Measurements from ENCODE around the gene ASB4. TPM values are rescaled to one million over a fixed set of nuclear protein-coding genes. Genes with fewer than 3 reads are reported as not detected.
"Not testable (repeated sequence)": the region's sequence is repeated elsewhere in the genome, so short reads cannot be mapped to it uniquely, and the experiment has no call there.

ASB4 gene
- total RNA-seq, 2 donors from 2014 or later = not detected

DNA sequence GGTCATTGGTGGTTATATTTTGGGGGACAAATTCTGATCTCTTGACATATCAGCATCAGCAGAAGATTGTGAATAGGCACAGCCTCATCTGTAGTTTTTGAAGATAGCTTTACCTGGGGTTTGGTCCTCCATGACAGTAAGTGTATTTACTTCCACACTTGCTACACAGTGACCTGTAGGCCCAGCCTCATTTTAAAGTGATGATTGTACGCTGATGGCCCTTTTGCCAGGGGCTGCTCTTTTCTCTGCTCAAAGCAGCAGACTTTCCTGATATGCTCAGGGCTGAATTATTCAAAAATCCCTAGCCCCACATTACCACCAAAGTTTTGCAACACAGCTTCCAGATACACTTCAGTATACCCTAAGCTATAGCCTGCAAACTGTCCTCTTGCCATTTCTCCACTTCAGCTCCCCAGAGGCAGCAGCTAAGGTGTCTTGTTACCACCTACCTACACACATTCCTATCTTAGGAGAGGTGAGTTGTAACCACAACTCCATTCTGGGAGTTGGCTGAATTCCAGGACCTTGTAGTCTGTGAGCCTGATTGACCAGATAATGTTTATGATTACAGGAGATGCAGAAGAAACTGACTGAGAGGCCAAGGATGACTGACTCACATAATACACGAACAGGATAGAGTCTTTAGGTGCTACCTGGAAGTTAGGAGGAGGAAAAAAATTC lies 6.0 kb downstream of the ASB4 start:
- Mint-ChIP-seq H3K27me3 (peaks cover 0 to 5% of the 10 kb centered on the region in 2 donors), H3K4me1 (ENCODE audit: low read depth in 2 of 2) (no peaks in the 10 kb centered on the region), H3K27ac (no peak overlapping the region), H3K4me3 (no peak overlapping the region), H3K36me3 (no peaks in the 10 kb centered on the region), H3K9me3 (no peaks in the 10 kb centered on the region)
- no peak for ATAC-seq
- no peak for DNase-seq (ENCODE audit: low spot score)

DNA sequence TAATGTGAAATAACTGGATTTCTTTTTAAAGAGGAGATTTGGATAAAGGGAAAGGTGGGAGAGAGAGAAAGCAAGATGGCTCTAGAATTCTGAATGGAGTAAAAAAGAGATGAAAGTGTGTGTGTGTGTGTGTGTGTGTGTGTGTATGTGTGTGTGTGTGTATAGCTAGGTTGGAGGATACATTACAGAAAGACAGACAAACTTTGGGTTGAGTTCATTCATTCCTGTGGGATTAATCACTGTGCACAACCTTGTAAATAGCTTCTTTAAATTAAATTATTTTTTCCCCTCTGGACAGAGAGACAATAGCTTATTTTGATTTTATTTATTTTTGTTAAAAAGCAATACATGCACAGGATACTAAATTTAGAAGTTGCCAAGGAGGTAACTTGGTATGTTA lies 7.5 kb downstream of the ASB4 start:
- no peak for DNase-seq (ENCODE audit: low spot score)
- no peaks in the 10 kb centered on the region for H3K36me3 Mint-ChIP-seq
- H3K4me1 Mint-ChIP-seq (ENCODE audit: low read depth in 2 of 2) = no peaks in the 10 kb centered on the region
- no peak overlapping the region for H3K27ac Mint-ChIP-seq
- no peak overlapping the region for H3K4me3 Mint-ChIP-seq
- H3K27me3 Mint-ChIP-seq = peaks cover 0 to 5% of the 10 kb centered on the region in 2 donors
- H3K9me3 Mint-ChIP-seq = no peaks in the 10 kb centered on the region
- ATAC-seq = no peak

- H3K4me1 Mint-ChIP-seq (ENCODE audit: low read depth in 2 of 2) = no peaks in the 10 kb centered on the region
- H3K36me3 Mint-ChIP-seq = no peaks in the 10 kb centered on the region
- DNase-seq (ENCODE audit: low spot score) = no peak
- no peak for ATAC-seq
- no peak overlapping the region for H3K4me3 Mint-ChIP-seq
- H3K27me3 Mint-ChIP-seq = peaks cover 0 to 5% of the 10 kb centered on the region in 2 donors
- no peak overlapping the region for H3K27ac Mint-ChIP-seq
- H3K9me3 Mint-ChIP-seq = no peaks in the 10 kb centered on the region
Observed at GRCh38 chr7:95493844-95494243, 8.1 kb downstream of the ASB4 start.

GRCh38 chr7:95501261-95501832 lies 15.6 kb downstream of the ASB4 start:
- Mint-ChIP-seq H3K36me3 (no peaks in the 10 kb centered on the region), H3K27ac (peak overlapping the region; percentile 69 to 75), H3K4me1 (ENCODE audit: low read depth in 2 of 2) (peaks cover 21 to 30% of the 10 kb centered on the region in 2 donors), H3K4me3 (peak overlapping the region; percentile 45), H3K9me3 (no peaks in the 10 kb centered on the region), H3K27me3 (peaks cover 0 to 7% of the 10 kb centered on the region in 2 donors)
- peak; percentile 92 to 94 for ATAC-seq
- DNase-seq (ENCODE audit: low spot score) = peak; percentile 68

- H3K9me3 Mint-ChIP-seq = no peaks in the 10 kb centered on the region
- H3K4me3 Mint-ChIP-seq = no peak overlapping the region
- DNase-seq (ENCODE audit: low spot score) = no peak
- no peaks in the 10 kb centered on the region for H3K36me3 Mint-ChIP-seq
- no peak overlapping the region for H3K27ac Mint-ChIP-seq
- peaks cover 0 to 7% of the 10 kb centered on the region in 2 donors for H3K27me3 Mint-ChIP-seq
- ATAC-seq = no peak
- H3K4me1 Mint-ChIP-seq (ENCODE audit: low read depth in 2 of 2) = peaks cover 21 to 30% of the 10 kb centered on the region in 2 donors
Observed at GRCh38 chr7:95502403-95502802, 16.7 kb downstream of the ASB4 start.

GRCh38 chr7:95503271-95504131 lies 17.8 kb downstream of the ASB4 start:
- Mint-ChIP-seq H3K4me3 (no peak overlapping the region), H3K36me3 (no peaks in the 10 kb centered on the region), H3K9me3 (no peaks in the 10 kb centered on the region), H3K27ac (no peak overlapping the region), H3K27me3 (peaks cover 0 to 7% of the 10 kb centered on the region in 2 donors), H3K4me1 (ENCODE audit: low read depth in 2 of 2) (peaks cover 21 to 30% of the 10 kb centered on the region in 2 donors)
- DNase-seq (ENCODE audit: low spot score) (no peak), ATAC-seq (no peak)

GRCh38 chr7:95504132-95504588 lies 18.4 kb downstream of the ASB4 start:
- H3K4me1 Mint-ChIP-seq (ENCODE audit: low read depth in 2 of 2) = peaks cover 20 to 27% of the 10 kb centered on the region in 2 donors
- not testable (repeated sequence) for DNase-seq (ENCODE audit: low spot score); ATAC-seq; H3K4me3 Mint-ChIP-seq; H3K27ac Mint-ChIP-seq; H3K27me3 Mint-ChIP-seq; H3K9me3 Mint-ChIP-seq; H3K36me3 Mint-ChIP-seq

DNA sequence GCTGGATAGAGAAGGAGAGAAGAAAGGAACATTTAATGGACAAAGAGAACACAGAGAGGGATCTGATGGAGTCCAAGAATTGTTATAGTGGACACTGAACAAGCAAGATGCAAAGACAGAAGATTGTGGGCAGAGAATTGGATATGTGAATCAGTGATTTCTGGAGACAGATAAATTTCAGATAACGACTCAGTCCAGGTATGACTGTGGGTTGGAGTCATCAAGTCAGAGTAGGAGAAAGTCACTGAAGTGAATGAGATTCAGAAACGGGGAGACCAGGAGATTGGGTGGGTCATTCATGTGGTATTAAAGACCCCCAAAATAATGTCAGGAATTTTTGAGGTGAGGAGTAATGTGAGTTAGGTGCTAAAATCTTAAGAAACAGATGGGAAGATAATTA lies 23.0 kb downstream of the ASB4 start:
- ATAC-seq (peak in 1 of 2 donors; percentile 47), DNase-seq (ENCODE audit: low spot score) (no peak)
- peaks cover 0 to 2% of the 10 kb centered on the region in 2 donors for H3K27me3 Mint-ChIP-seq
- H3K36me3 Mint-ChIP-seq = no peaks in the 10 kb centered on the region
- H3K4me1 Mint-ChIP-seq (ENCODE audit: low read depth in 2 of 2) = peaks cover 3 to 4% of the 10 kb centered on the region in 2 donors
- no peak overlapping the region for H3K4me3 Mint-ChIP-seq
- H3K27ac Mint-ChIP-seq = no peak overlapping the region
- H3K9me3 Mint-ChIP-seq = no peaks in the 10 kb centered on the region

GRCh38 chr7:95509199-95509598 lies 23.5 kb downstream of the ASB4 start:
- Mint-ChIP-seq H3K27ac (no peak overlapping the region), H3K27me3 (peaks cover 0 to 6% of the 10 kb centered on the region in 2 donors), H3K4me3 (no peak overlapping the region), H3K9me3 (no peaks in the 10 kb centered on the region), H3K4me1 (ENCODE audit: low read depth in 2 of 2) (peaks cover 3 to 4% of the 10 kb centered on the region in 2 donors), H3K36me3 (no peaks in the 10 kb centered on the region)
- DNase-seq (ENCODE audit: low spot score) = no peak
- ATAC-seq = peak in 1 of 2 donors; percentile 56

- no peak overlapping the region for H3K4me3 Mint-ChIP-seq
- DNase-seq (ENCODE audit: low spot score) = peak; percentile 81
- H3K27me3 Mint-ChIP-seq = peaks cover 0 to 8% of the 10 kb centered on the region in 2 donors
- peaks cover 3 to 4% of the 10 kb centered on the region in 2 donors for H3K4me1 Mint-ChIP-seq (ENCODE audit: low read depth in 2 of 2)
- peak; percentile 87 for ATAC-seq
- no peak overlapping the region for H3K27ac Mint-ChIP-seq
- H3K36me3 Mint-ChIP-seq = no peaks in the 10 kb centered on the region
- no peaks in the 10 kb centered on the region for H3K9me3 Mint-ChIP-seq
Observed at GRCh38 chr7:95511716-95512260, 26.0 kb downstream of the ASB4 start.

- DNase-seq (ENCODE audit: low spot score) = no peak
- ATAC-seq = no peak
- Mint-ChIP-seq H3K27me3 (peaks cover 0 to 10% of the 10 kb centered on the region in 2 donors), H3K4me3 (no peak overlapping the region), H3K36me3 (no peaks in the 10 kb centered on the region), H3K4me1 (ENCODE audit: low read depth in 2 of 2) (no peaks in the 10 kb centered on the region), H3K27ac (no peak overlapping the region), H3K9me3 (no peaks in the 10 kb centered on the region)
Observed at GRCh38 chr7:95517458-95517857, 31.7 kb downstream of the ASB4 start.

- H3K4me1 Mint-ChIP-seq (ENCODE audit: low read depth in 2 of 2) = no peaks in the 10 kb centered on the region
Observed at GRCh38 chr7:95517870-95518269, 32.1 kb downstream of the ASB4 start.

GRCh38 chr7:95520136-95520535 lies 34.4 kb downstream of the ASB4 start:
- peaks cover 4 to 8% of the 10 kb centered on the region in 2 donors for H3K27me3 Mint-ChIP-seq

More at GRCh38 chr7:95517870-95518269, 32.1 kb downstream of the ASB4 start:
- no peak for ATAC-seq
- Mint-ChIP-seq H3K27me3 (peaks cover 4 to 14% of the 10 kb centered on the region in 2 donors), H3K9me3 (no peaks in the 10 kb centered on the region), H3K4me3 (no peak overlapping the region), H3K36me3 (no peaks in the 10 kb centered on the region), H3K27ac (no peak overlapping the region)
- no peak for DNase-seq (ENCODE audit: low spot score)

More at GRCh38 chr7:95520136-95520535, 34.4 kb downstream of the ASB4 start:
- Mint-ChIP-seq H3K9me3 (no peaks in the 10 kb centered on the region), H3K4me3 (no peak overlapping the region), H3K36me3 (no peaks in the 10 kb centered on the region), H3K4me1 (ENCODE audit: low read depth in 2 of 2) (no peaks in the 10 kb centered on the region), H3K27ac (no peak overlapping the region)
- ATAC-seq (no peak), DNase-seq (ENCODE audit: low spot score) (no peak)

Measured in natural killer cell treated with Interleukin-12 subunit alpha and Interleukin-12 subunit beta and Interleukin-15 and Interleukin-18, amount 100 ng/mL, for 72 hours (primary cell).